SK-N-SH (cell line): ENCODE results near the gene PGP. TPM values are rescaled to one million over a fixed set of nuclear protein-coding genes. Genes with fewer than 3 reads are reported as not detected.
"Not testable (repeated sequence)": the region's sequence is repeated elsewhere in the genome, so short reads cannot be mapped to it uniquely, and the experiment has no call there.

Source experiments
- CTCF ChIA-PET: fragments of 300-600, 350-600 bp; formaldehyde crosslinking; extraction: SDS; loops from one replicate; lab custom pipeline; 2021; lab: Yijun Ruan, JAX
- POLR2A ChIA-PET: fragments of 350-600 bp; sonication (Branson Sonifier 250); formaldehyde crosslinking; extraction: SDS; loops from one replicate; lab custom pipeline; 2020; ENCODE audit warnings: antibody characterized with exemption, inconsistent platforms; lab: Yijun Ruan, JAX
- DNase-seq: peaks from one replicate; pipeline ENCODE4 v3.0.0; 2012
- H2AFZ ChIP-seq: fragments of 200-600 bp; sonication (generic); 2 replicates; pipeline ENCODE4 v1.8.1; 2016; ENCODE audit warnings: antibody characterized with exemption, mild to moderate bottlenecking, low read depth
- H3F3A ChIP-seq: fragments of 200-600 bp; sonication (generic); replicated peaks from 2 replicates; pipeline ENCODE3; 2016; ENCODE audit warnings: antibody characterized with exemption, mild to moderate bottlenecking; ENCODE audit not compliant: insufficient read depth
- H3K27ac ChIP-seq, 2 experiments: fragments of 200-500 bp in 1 of 2; fragments of 200-600 bp in 1 of 2; sonication (Bioruptor generic) in 1 of 2; sonication (generic), shearing (Covaris generic) in 1 of 2; 2 replicates each; pipeline versions ENCODE4 v1.5.1 to v1.6.1; 2014 to 2016; ENCODE audit warnings: low read depth in 2 of 2, inconsistent platforms in 1 of 2, low read length in 1 of 2, mild to moderate bottlenecking in 1 of 2, mixed read lengths in 1 of 2
- H3K27me3 ChIP-seq: fragments of 200-600 bp; sonication (generic), shearing (Covaris generic); 2 replicates; pipeline ENCODE4 v1.6.1; 2016; ENCODE audit warnings: mixed run types; ENCODE audit not compliant: insufficient read depth
- H3K36me3 ChIP-seq, 2 experiments: fragments of 200-500 bp in 1 of 2; fragments of 200-600 bp in 1 of 2; sonication (Bioruptor generic) in 1 of 2; sonication (generic) in 1 of 2; replicated peaks in 1 of 2; 2 replicates each; pipeline versions ENCODE3 to v1.5.1; 2014 to 2016; ENCODE audit warnings: low read length in 1 of 2, mild to moderate bottlenecking in 1 of 2; ENCODE audit not compliant: insufficient read depth in 2 of 2, control insufficient read depth in 1 of 2
- H3K4me1 ChIP-seq, 2 experiments: fragments of 200-500 bp in 1 of 2; fragments of 200-600 bp in 1 of 2; sonication (Bioruptor generic) in 1 of 2; sonication (generic), shearing (Covaris generic) in 1 of 2; 2 replicates each; pipeline versions ENCODE4 v1.5.1 to v1.6.1; 2014 to 2016; ENCODE audit warnings: low read depth in 1 of 2, low read length in 1 of 2, mixed run types in 1 of 2; ENCODE audit not compliant: insufficient read depth in 2 of 2, control insufficient read depth in 1 of 2
- H3K4me2 ChIP-seq: fragments of 200-600 bp; sonication (generic), shearing (Covaris generic); 2 replicates; pipeline ENCODE4 v1.6.1; 2017; ENCODE audit warnings: mixed run types
- H3K4me3 ChIP-seq, 2 experiments: fragments of 200-500 bp in 1 of 2; fragments of 200-600 bp in 1 of 2; sonication (Bioruptor generic) in 1 of 2; sonication (generic), shearing (Covaris generic) in 1 of 2; 2 replicates each; pipeline versions ENCODE4 v1.5.1 to v1.8.1; 2014 to 2016; ENCODE audit warnings: low read depth in 2 of 2, inconsistent platforms in 1 of 2, low read length in 1 of 2, mild to moderate bottlenecking in 1 of 2, mixed read lengths in 1 of 2, moderate library complexity in 1 of 2
- H3K79me2 ChIP-seq: fragments of 200-600 bp; sonication (generic); 2 replicates; pipeline ENCODE4 v1.8.1; 2017; ENCODE audit warnings: mild to moderate bottlenecking; ENCODE audit not compliant: insufficient read depth
- H3K9ac ChIP-seq: fragments of 200-600 bp; sonication (generic); 2 replicates; pipeline ENCODE4 v1.6.1; 2017; ENCODE audit warnings: mixed run types
- H3K9me2 ChIP-seq: fragments of 200-600 bp; sonication (generic); 2 replicates; pipeline ENCODE4 v1.6.1; 2017; ENCODE audit warnings: mixed run types
- H3K9me3 ChIP-seq: fragments of 200-600 bp; sonication (generic); 2 replicates; pipeline ENCODE4 v1.6.1; 2017; ENCODE audit warnings: mixed run types, mild to moderate bottlenecking, moderate library complexity
- H4K20me1 ChIP-seq: fragments of 200-600 bp; sonication (generic); 2 replicates; pipeline ENCODE4 v1.6.1; 2017; ENCODE audit warnings: mild to moderate bottlenecking, mixed run types; ENCODE audit not compliant: insufficient read depth
- CHD2 ChIP-seq: fragments of 150-350 bp; IDR thresholded peaks from 2 replicates; pipeline ENCODE4 v1.6.1; 2018; ENCODE audit warnings: low read length; ENCODE audit not compliant: partially characterized antibody
- ELF1 ChIP-seq: IDR thresholded peaks from 2 replicates; pipeline ENCODE4 v1.4.0; 2012
- EZH2phosphoT487 ChIP-seq: fragments of 200-600 bp; sonication (generic); IDR thresholded peaks from 2 replicates; pipeline ENCODE4 v1.6.1; 2017; ENCODE audit warnings: low read depth, mixed run types, mild to moderate bottlenecking, antibody characterized with exemption, moderate library complexity, borderline replicate concordance
- FOXM1 ChIP-seq: IDR thresholded peaks from 2 replicates; pipeline ENCODE4 v1.4.0; 2012; ENCODE audit warnings: low read depth, mild to moderate bottlenecking
- GABPA ChIP-seq: IDR thresholded peaks from 2 replicates; pipeline ENCODE4 v1.4.0; 2012; ENCODE audit warnings: low read depth, mild to moderate bottlenecking
- GATA2 ChIP-seq: sonication (generic); formaldehyde crosslinking; IDR thresholded peaks from 2 replicates; pipeline ENCODE4 v1.5.0; 2020; ENCODE audit warnings: mild to moderate bottlenecking, missing genetic modification reagents
- MEF2A ChIP-seq: IDR thresholded peaks from 2 replicates; pipeline ENCODE4 v1.4.0; 2012; ENCODE audit warnings: low read depth, borderline replicate concordance
- NFIC ChIP-seq: IDR thresholded peaks from 2 replicates; pipeline ENCODE4 v1.4.0; 2012; ENCODE audit warnings: borderline replicate concordance
- POLR2AphosphoS5 ChIP-seq: IDR thresholded peaks from 2 replicates; pipeline ENCODE4 v1.6.1; 2012; ENCODE audit warnings: low read depth, low read length
- RFX5 ChIP-seq: IDR thresholded peaks from 2 replicates; pipeline ENCODE4 v1.6.1; 2012; ENCODE audit warnings: mild to moderate bottlenecking, improper control_type of control experiment, low read length
- RXRA ChIP-seq: IDR thresholded peaks from 2 replicates; pipeline ENCODE4 v1.4.0; 2012; ENCODE audit warnings: low read depth, mild to moderate bottlenecking, borderline replicate concordance
- SIN3A ChIP-seq: IDR thresholded peaks from 2 replicates; pipeline ENCODE4 v1.6.1; 2012; ENCODE audit warnings: low read depth, mild to moderate bottlenecking, low read length, moderate library complexity, borderline replicate concordance
- TCF12 ChIP-seq: IDR thresholded peaks from 2 replicates; pipeline ENCODE4 v1.4.0; 2012
- WGBS: methylation state at CpG from one replicate; pipeline ENCODE4 v1.1.6; 2017; ENCODE audit warnings: low lambda C conversion rate; 5-methylcytosine and 5-hydroxymethylcytosine counted together
- polyA plus RNA-seq, 3 experiments: library from polyadenylated mRNA; depleted of rRNA; stranded (reverse); fragments of >200 nt; gene quantifications; 2 replicates each; pipeline ENCODE4 v1.2.3, GENCODE V29; 2012
- TF ChIP-seq, protein P1 (sequence below): IDR thresholded peaks from 2 replicates; pipeline ENCODE4 v1.6.1; 2012; ENCODE audit warnings: mild to moderate bottlenecking, low read depth, low read length, moderate library complexity
- TF ChIP-seq, protein P2 (sequence below): IDR thresholded peaks from 2 replicates; pipeline ENCODE4 v1.4.0; 2012; ENCODE audit warnings: low read depth, borderline replicate concordance

The PGP gene
- polyA plus RNA-seq, 1 of the 3 experiments (the other 2 are of a cell fraction), result 10.3 TPM

DNA sequence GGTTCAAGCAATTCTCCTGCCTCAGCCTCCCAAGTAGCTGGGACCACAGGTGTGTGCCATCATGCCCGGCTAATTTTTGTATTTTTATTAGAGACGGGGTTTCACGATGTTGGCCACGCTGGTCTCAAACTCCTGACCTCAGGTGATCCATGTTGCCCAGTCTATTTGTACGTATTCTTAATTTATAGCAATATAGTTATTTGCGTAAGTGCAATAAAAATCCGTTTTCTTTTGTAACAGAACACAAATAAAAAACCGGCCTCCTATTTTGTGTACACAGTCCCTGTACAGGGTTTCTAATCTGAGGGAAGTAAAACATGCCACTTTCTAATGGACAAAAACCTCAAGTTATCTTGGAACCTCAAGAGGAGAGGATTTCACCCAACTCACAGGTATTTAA lies 45.6 kb upstream of the PGP start (continued):
- TF ChIP-seq, protein P1, sequence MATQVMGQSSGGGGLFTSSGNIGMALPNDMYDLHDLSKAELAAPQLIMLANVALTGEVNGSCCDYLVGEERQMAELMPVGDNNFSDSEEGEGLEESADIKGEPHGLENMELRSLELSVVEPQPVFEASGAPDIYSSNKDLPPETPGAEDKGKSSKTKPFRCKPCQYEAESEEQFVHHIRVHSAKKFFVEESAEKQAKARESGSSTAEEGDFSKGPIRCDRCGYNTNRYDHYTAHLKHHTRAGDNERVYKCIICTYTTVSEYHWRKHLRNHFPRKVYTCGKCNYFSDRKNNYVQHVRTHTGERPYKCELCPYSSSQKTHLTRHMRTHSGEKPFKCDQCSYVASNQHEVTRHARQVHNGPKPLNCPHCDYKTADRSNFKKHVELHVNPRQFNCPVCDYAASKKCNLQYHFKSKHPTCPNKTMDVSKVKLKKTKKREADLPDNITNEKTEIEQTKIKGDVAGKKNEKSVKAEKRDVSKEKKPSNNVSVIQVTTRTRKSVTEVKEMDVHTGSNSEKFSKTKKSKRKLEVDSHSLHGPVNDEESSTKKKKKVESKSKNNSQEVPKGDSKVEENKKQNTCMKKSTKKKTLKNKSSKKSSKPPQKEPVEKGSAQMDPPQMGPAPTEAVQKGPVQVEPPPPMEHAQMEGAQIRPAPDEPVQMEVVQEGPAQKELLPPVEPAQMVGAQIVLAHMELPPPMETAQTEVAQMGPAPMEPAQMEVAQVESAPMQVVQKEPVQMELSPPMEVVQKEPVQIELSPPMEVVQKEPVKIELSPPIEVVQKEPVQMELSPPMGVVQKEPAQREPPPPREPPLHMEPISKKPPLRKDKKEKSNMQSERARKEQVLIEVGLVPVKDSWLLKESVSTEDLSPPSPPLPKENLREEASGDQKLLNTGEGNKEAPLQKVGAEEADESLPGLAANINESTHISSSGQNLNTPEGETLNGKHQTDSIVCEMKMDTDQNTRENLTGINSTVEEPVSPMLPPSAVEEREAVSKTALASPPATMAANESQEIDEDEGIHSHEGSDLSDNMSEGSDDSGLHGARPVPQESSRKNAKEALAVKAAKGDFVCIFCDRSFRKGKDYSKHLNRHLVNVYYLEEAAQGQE, result no peak
- no peak for TF ChIP-seq ELF1
- TF ChIP-seq, protein P2, sequence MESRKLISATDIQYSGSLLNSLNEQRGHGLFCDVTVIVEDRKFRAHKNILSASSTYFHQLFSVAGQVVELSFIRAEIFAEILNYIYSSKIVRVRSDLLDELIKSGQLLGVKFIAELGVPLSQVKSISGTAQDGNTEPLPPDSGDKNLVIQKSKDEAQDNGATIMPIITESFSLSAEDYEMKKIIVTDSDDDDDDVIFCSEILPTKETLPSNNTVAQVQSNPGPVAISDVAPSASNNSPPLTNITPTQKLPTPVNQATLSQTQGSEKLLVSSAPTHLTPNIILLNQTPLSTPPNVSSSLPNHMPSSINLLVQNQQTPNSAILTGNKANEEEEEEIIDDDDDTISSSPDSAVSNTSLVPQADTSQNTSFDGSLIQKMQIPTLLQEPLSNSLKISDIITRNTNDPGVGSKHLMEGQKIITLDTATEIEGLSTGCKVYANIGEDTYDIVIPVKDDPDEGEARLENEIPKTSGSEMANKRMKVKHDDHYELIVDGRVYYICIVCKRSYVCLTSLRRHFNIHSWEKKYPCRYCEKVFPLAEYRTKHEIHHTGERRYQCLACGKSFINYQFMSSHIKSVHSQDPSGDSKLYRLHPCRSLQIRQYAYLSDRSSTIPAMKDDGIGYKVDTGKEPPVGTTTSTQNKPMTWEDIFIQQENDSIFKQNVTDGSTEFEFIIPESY, result no peak
- no peak for TF ChIP-seq RFX5

DNA sequence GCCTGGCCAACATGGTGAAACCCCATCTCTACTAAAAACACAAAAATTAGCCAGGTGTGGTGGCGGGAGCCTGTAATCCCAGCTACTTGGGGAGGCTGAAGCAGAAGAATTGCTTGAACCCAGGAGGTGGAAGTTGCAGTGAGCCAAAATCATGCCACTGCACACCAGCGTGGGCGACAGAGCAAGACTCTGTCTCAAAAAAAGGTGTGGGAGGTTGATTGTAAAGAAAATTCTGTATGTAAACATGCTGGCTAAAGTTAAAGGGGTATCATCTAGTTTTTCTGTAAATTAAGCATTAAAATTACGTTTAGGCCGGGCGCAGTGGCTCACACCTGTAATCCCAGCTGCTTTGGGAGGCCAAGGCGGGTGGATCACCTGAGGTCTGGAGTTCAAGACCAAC lies 43.9 kb upstream of the PGP start:
- CTCF ChIA-PET, result interaction anchor here (1.0 kb wide), 1 partner anchor 53 kb away, joined by 3 read pairs; no protein-coding TSS in a partner anchor
- H3K4me3 ChIP-seq, H3K4me1 ChIP-seq, H3K27ac ChIP-seq, H2AFZ ChIP-seq, H3K9me3 ChIP-seq, H3K27me3 ChIP-seq, POLR2A ChIA-PET, DNase-seq, H3K9me2 ChIP-seq, H3K9ac ChIP-seq, H3K4me2 ChIP-seq: not testable (repeated sequence)
- Histone ChIP-seq H3F3A (peaks cover 38% of the 10 kb centered on the region), H3K36me3 (peaks cover 76 to 90% of the 10 kb centered on the region in 2 experiments), H4K20me1 (peaks cover 54% of the 10 kb centered on the region), H3K79me2 (peaks cover 79% of the 10 kb centered on the region)
- 98% methylated on average over 7 of the region's 7 CpGs for WGBS

DNA sequence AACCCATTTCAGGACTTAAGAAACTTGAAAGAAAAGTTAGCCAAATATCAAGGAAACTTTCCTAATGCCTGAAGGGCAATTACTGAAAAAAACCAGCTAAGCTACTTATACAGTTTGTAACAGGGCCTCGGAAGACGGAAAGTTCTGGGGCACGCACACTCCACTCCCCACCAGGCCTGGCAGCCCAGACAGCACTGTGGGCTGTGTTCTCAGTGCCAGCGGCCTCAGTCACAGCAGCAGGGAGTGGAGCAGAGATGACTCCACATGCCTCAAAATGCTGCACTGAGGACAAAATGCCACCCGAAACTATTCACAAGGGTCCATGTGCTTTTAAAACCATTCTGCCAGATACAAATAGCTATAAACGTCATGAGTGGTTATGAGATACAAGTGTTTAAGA lies 43.1 kb upstream of the PGP start:
- H3K4me3 ChIP-seq, result no peak overlapping the region
- H3K9ac ChIP-seq, result no peak overlapping the region
- H3K4me2 ChIP-seq, result no peak overlapping the region
- no peaks in the 10 kb centered on the region for H3K9me2 ChIP-seq
- ChIA-PET CTCF (interaction anchor here (1.8 to 2.0 kb wide), 2 partner anchors 53 to 63 kb away, joined by 4 to 9 read pairs; partner anchors contain the start of gene MLST8), POLR2A (no interaction called here)
- H3F3A ChIP-seq, result peaks cover 46% of the 10 kb centered on the region
- H2AFZ ChIP-seq, result no peak overlapping the region
- H4K20me1 ChIP-seq, result peaks cover 53% of the 10 kb centered on the region
- TF ChIP-seq MEF2A (no peak), RFX5 (no peak), GATA2 (CRISPR knock-in tag) (no peak), GABPA (no peak), POLR2AphosphoS5 (no peak), ELF1 (no peak), SIN3A (no peak), FOXM1 (no peak), CHD2 (no peak), TCF12 (no peak), RXRA (no peak), EZH2phosphoT487 (no peak), NFIC (no peak)
- TF ChIP-seq, all 33 proteins: peak for 0
- peaks cover 72 to 83% of the 10 kb centered on the region in 2 experiments for H3K36me3 ChIP-seq
- DNase-seq, result no peak
- H3K27ac ChIP-seq, result no peak overlapping the region
- 90% methylated on average over 6 of the region's 6 CpGs for WGBS
- H3K79me2 ChIP-seq, result peaks cover 71% of the 10 kb centered on the region
- no peaks in the 10 kb centered on the region for H3K27me3 ChIP-seq
- H3K4me1 ChIP-seq, result no peaks in the 10 kb centered on the region
- no peaks in the 10 kb centered on the region for H3K9me3 ChIP-seq
